Loucy (cell line): ENCODE measurements around the gene CD82.
A peak's percentile ranks its signal among the peaks of the same experiment; 100 is the strongest.

Experiments used
- H2AFZ ChIP-seq: fragments of 200-600 bp; sonication (generic); 2 replicates; pipeline ENCODE4 v1.6.0; 2016; ENCODE audit warnings: antibody characterized with exemption, mild to moderate bottlenecking, low read length, moderate library complexity
- H3F3A ChIP-seq: fragments of 200-600 bp; 2 replicates; pipeline ENCODE4 v1.6.0; 2016; ENCODE audit warnings: antibody characterized with exemption, low read depth, mild to moderate bottlenecking
- H3K27me3 ChIP-seq: fragments of 200-600 bp; sonication (generic); 2 replicates; pipeline ENCODE4 v1.6.1; 2014; ENCODE audit warnings: low read length, mild to moderate bottlenecking; ENCODE audit not compliant: insufficient read depth, poor library complexity, severe bottlenecking
- H3K36me3 ChIP-seq: fragments of 200-600 bp; sonication (generic); 2 replicates; pipeline ENCODE4 v1.6.1; 2016; ENCODE audit warnings: low read length; ENCODE audit not compliant: insufficient read depth
- H3K4me1 ChIP-seq: fragments of 200-600 bp; sonication (generic); 2 replicates; pipeline ENCODE4 v1.5.1; 2014; ENCODE audit warnings: low read length, mild to moderate bottlenecking; ENCODE audit not compliant: insufficient read depth, poor library complexity, severe bottlenecking
- H3K4me2 ChIP-seq: fragments of 200-600 bp; sonication (generic); 2 replicates; pipeline ENCODE4 v1.6.0; 2014; ENCODE audit warnings: antibody characterized with exemption, low read length, low read depth, mild to moderate bottlenecking; ENCODE audit not compliant: poor library complexity, severe bottlenecking
- H3K4me3 ChIP-seq: fragments of 200-600 bp; sonication (generic); 2 replicates; pipeline ENCODE4 v1.5.1; 2014; ENCODE audit warnings: low read length, mild to moderate bottlenecking, mixed read lengths; ENCODE audit not compliant: poor library complexity, severe bottlenecking
- H3K79me2 ChIP-seq: fragments of 200-600 bp; sonication (generic); 2 replicates; pipeline ENCODE4 v1.6.1; 2014; ENCODE audit warnings: low read length; ENCODE audit not compliant: insufficient read depth
- H3K9ac ChIP-seq: fragments of 200-600 bp; sonication (generic); 2 replicates; pipeline ENCODE4 v1.6.0; 2014; ENCODE audit warnings: mild to moderate bottlenecking, low read depth, low read length, moderate library complexity; ENCODE audit not compliant: poor library complexity, severe bottlenecking
- H3K9me2 ChIP-seq: fragments of 200-600 bp; sonication (generic); replicated peaks from 2 replicates; pipeline ENCODE4 v1.6.1; 2016; ENCODE audit warnings: low read depth, low read length, mixed read lengths
- H3K9me3 ChIP-seq: fragments of 200-600 bp; sonication (generic); 2 replicates; pipeline ENCODE4 v1.6.1; 2014; ENCODE audit warnings: mild to moderate bottlenecking, antibody characterized with exemption, low read length, low read depth; ENCODE audit not compliant: insufficient read depth
- H4K20me1 ChIP-seq: fragments of 200-600 bp; sonication (generic); 2 replicates; pipeline ENCODE4 v1.6.0; 2014; ENCODE audit warnings: antibody characterized with exemption, low read length, mild to moderate bottlenecking; ENCODE audit not compliant: insufficient read depth, poor library complexity, severe bottlenecking
- CTCF ChIP-seq: fragments of 200-600 bp; sonication (generic); conservative IDR thresholded peaks from 2 replicates; pipeline ENCODE4 v1.5.1; 2014; ENCODE audit warnings: mild to moderate bottlenecking, antibody characterized with exemption, low read length
- EZH2phosphoT487 ChIP-seq: fragments of 200-600 bp; IDR thresholded peaks from 2 replicates; pipeline ENCODE4 v1.6.1; 2018; ENCODE audit warnings: antibody characterized with exemption, mild to moderate bottlenecking, moderate library complexity, borderline replicate concordance

CD82 gene

GRCh38 chr11:44563711-44564110 lies 1.8 kb upstream of the CD82 start:
- no peak overlapping the region for H3K4me3 ChIP-seq
- H3K79me2 ChIP-seq: peaks cover 40% of the 10 kb centered on the region
- no peaks in the 10 kb centered on the region for H3K9me2 ChIP-seq
- H3K9me3 ChIP-seq: no peaks in the 10 kb centered on the region
- TF ChIP-seq EZH2phosphoT487: no peak
- TF ChIP-seq CTCF: no peak
- no peak overlapping the region for H3K4me2 ChIP-seq
- H4K20me1 ChIP-seq: peaks cover 13% of the 10 kb centered on the region
- 0 out of 2 replicates have a peak, but pooled peaks cover 3% of the 10 kb centered on the region for H3F3A ChIP-seq
- H2AFZ ChIP-seq: no peak overlapping the region
- no peaks in the 10 kb centered on the region for H3K27me3 ChIP-seq
- no peaks in the 10 kb centered on the region for H3K36me3 ChIP-seq
- H3K9ac ChIP-seq: no peak overlapping the region
- H3K4me1 ChIP-seq: peaks cover 54% of the 10 kb centered on the region

- H3K9me3 ChIP-seq: no peaks in the 10 kb centered on the region
- no peaks in the 10 kb centered on the region for H3K36me3 ChIP-seq
- no peaks in the 10 kb centered on the region for H3K27me3 ChIP-seq
- peaks cover 42% of the 10 kb centered on the region for H3K79me2 ChIP-seq
- H3K9ac ChIP-seq: peak overlapping the region; percentile 70
- no peaks in the 10 kb centered on the region for H3K9me2 ChIP-seq
- no peak overlapping the region for H3K4me3 ChIP-seq
- H2AFZ ChIP-seq: no peak overlapping the region
- H4K20me1 ChIP-seq: peaks cover 13% of the 10 kb centered on the region
- 0 out of 2 replicates have a peak, but pooled peaks cover 6% of the 10 kb centered on the region for H3F3A ChIP-seq
- TF ChIP-seq CTCF (no peak), EZH2phosphoT487 (no peak)
- H3K4me1 ChIP-seq: peaks cover 53% of the 10 kb centered on the region
- peak overlapping the region; percentile 72 for H3K4me2 ChIP-seq
Measured at GRCh38 chr11:44564166-44564565, 1.3 kb upstream of the CD82 start.

GRCh38 chr11:44564670-44565210 lies 723 bp upstream of the CD82 start:
- H3K9ac ChIP-seq: peak overlapping the region; percentile 70
- peaks cover 47% of the 10 kb centered on the region for H3K79me2 ChIP-seq

More at GRCh38 chr11:44564670-44565210, 723 bp upstream of the CD82 start:
- Histone ChIP-seq H3K9me2 (no peaks in the 10 kb centered on the region), H3K4me3 (peak overlapping the region; percentile 72), H3K36me3 (no peaks in the 10 kb centered on the region), H2AFZ (no peak overlapping the region), H3K9me3 (no peaks in the 10 kb centered on the region), H4K20me1 (peaks cover 13% of the 10 kb centered on the region), H3K27me3 (no peaks in the 10 kb centered on the region), H3K4me1 (peaks cover 52% of the 10 kb centered on the region), H3K4me2 (peak overlapping the region; percentile 72), H3F3A (0 out of 2 replicates have a peak, but pooled peaks cover 6% of the 10 kb centered on the region)
- no peak for TF ChIP-seq EZH2phosphoT487
- TF ChIP-seq CTCF: no peak
